Measurements from ENCODE around the gene GIPC1. TPM values are rescaled to one million over a fixed set of nuclear protein-coding genes. Genes with fewer than 3 reads are reported as not detected.
A peak's percentile ranks its signal among the peaks of the same experiment; 100 is the strongest.

Gene GIPC1
- total RNA-seq, 1 donor from 2014 or later = 39.9 TPM

- peaks cover 16% of the 10 kb centered on the region for H3K36me3 Mint-ChIP-seq (ENCODE audit: low read depth)
- H3K4me3 Mint-ChIP-seq = peak overlapping the region; percentile 87
- H3K27me3 Mint-ChIP-seq = no peaks in the 10 kb centered on the region
- peaks cover 19% of the 10 kb centered on the region for H3K4me1 Mint-ChIP-seq
- intact Hi-C loops (cut with micrococcal nuclease) = no loop called here
- DNase-seq = no peak
- H3K9me3 Mint-ChIP-seq = no peaks in the 10 kb centered on the region
- peak overlapping the region; percentile 20 for H3K27ac Mint-ChIP-seq
Measured at GRCh38 chr19:14494411-14494810, 1.5 kb downstream of the GIPC1 start.

- intact Hi-C loops (cut with micrococcal nuclease) = no loop called here
- Mint-ChIP-seq H3K4me3 (no peak overlapping the region), H3K4me1 (peaks cover 19% of the 10 kb centered on the region), H3K36me3 (ENCODE audit: low read depth) (peaks cover 21% of the 10 kb centered on the region), H3K9me3 (no peaks in the 10 kb centered on the region), H3K27me3 (no peaks in the 10 kb centered on the region), H3K27ac (no peak overlapping the region)
- DNase-seq = no peak
Measured at GRCh38 chr19:14492756-14493337, 3.1 kb downstream of the GIPC1 start.

- Mint-ChIP-seq H3K9me3 (no peaks in the 10 kb centered on the region), H3K36me3 (ENCODE audit: low read depth) (peaks cover 21% of the 10 kb centered on the region), H3K27me3 (no peaks in the 10 kb centered on the region), H3K4me3 (no peak overlapping the region), H3K27ac (no peak overlapping the region), H3K4me1 (peaks cover 6% of the 10 kb centered on the region)
- DNase-seq = no peak
- intact Hi-C loops (cut with micrococcal nuclease) = no loop called here
Measured at GRCh38 chr19:14487370-14488125, 8.4 kb downstream of the GIPC1 start.

- Mint-ChIP-seq H3K27ac (no peak overlapping the region), H3K4me3 (no peak overlapping the region), H3K36me3 (ENCODE audit: low read depth) (peaks cover 10% of the 10 kb centered on the region), H3K9me3 (no peaks in the 10 kb centered on the region), H3K4me1 (peaks cover 4% of the 10 kb centered on the region), H3K27me3 (no peaks in the 10 kb centered on the region)
- no peak for DNase-seq
- intact Hi-C loops (cut with micrococcal nuclease) = no loop called here
Measured at GRCh38 chr19:14482172-14482941, 13.6 kb downstream of the GIPC1 start.

GRCh38 chr19:14480700-14481079 is 15.2 kb downstream of the GIPC1 start:
- Mint-ChIP-seq H3K36me3 (ENCODE audit: low read depth) (peaks cover 6% of the 10 kb centered on the region), H3K27ac (no peak overlapping the region), H3K27me3 (no peaks in the 10 kb centered on the region), H3K9me3 (no peaks in the 10 kb centered on the region), H3K4me1 (peaks cover 10% of the 10 kb centered on the region), H3K4me3 (no peak overlapping the region)
- intact Hi-C loops (cut with micrococcal nuclease) = no loop called here
- no peak for DNase-seq

- peak; percentile 94 for DNase-seq
- Mint-ChIP-seq H3K27ac (no peak overlapping the region), H3K36me3 (ENCODE audit: low read depth) (peaks cover 6% of the 10 kb centered on the region), H3K4me1 (peaks cover 14% of the 10 kb centered on the region), H3K4me3 (no peak overlapping the region), H3K9me3 (no peaks in the 10 kb centered on the region), H3K27me3 (no peaks in the 10 kb centered on the region)
- intact Hi-C loops (cut with micrococcal nuclease) = loop anchor here (10.0 kb wide), 1 partner anchor 595 kb away; no protein-coding TSS in a partner anchor
Measured at GRCh38 chr19:14479975-14480699, 15.8 kb downstream of the GIPC1 start.

GRCh38 chr19:14479309-14479974 is 16.5 kb downstream of the GIPC1 start:
- Mint-ChIP-seq H3K4me3 (no peak overlapping the region), H3K4me1 (peaks cover 19% of the 10 kb centered on the region), H3K36me3 (ENCODE audit: low read depth) (peaks cover 8% of the 10 kb centered on the region), H3K27ac (no peak overlapping the region), H3K27me3 (peaks cover 5% of the 10 kb centered on the region), H3K9me3 (no peaks in the 10 kb centered on the region)
- DNase-seq = no peak
- intact Hi-C loops (cut with micrococcal nuclease) = loop anchor here (10.0 kb wide), 1 partner anchor 595 kb away; no protein-coding TSS in a partner anchor

GRCh38 chr19:14478113-14478545 is 17.8 kb downstream of the GIPC1 start:
- Mint-ChIP-seq H3K36me3 (ENCODE audit: low read depth) (peaks cover 8% of the 10 kb centered on the region), H3K4me3 (no peak overlapping the region), H3K27ac (no peak overlapping the region), H3K4me1 (peaks cover 20% of the 10 kb centered on the region), H3K27me3 (peaks cover 9% of the 10 kb centered on the region), H3K9me3 (no peaks in the 10 kb centered on the region)
- DNase-seq = no peak
- intact Hi-C loops (cut with micrococcal nuclease) = loop anchor here (10.0 kb wide), 1 partner anchor 593 kb away; no protein-coding TSS in a partner anchor

DNA sequence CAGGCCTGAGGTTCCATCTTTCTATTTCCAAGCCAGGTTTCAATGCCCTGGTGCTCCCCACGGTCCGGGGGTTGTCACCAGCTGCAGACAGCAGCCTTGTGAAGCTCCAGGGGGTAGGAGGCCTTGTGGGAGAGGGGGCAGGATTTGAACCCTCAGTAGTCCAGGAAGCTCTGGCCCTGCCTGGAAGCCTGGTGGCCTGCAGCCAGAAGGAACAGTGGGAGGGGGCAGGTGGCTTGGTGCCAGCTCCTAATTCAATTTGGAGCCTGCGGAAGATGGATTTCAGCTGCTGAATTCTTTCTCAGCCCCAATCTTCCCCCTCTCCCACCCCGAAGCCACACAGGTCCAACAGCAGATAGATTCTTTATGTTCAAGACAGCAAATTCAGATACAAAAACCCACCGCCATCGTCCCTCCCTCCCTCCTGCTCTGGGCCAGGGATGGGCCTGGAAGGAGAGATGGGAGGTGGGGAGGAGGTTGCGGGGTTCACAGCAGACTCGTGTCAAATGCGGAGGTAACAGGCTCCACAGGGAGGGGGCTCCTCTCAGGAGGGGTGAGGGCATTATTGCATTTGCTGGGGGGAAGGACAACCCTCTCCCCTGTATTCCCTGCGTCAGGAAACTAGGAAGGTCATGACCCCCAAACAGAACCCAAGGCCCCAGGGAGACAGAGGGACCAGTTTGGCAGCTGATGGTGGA is 18.4 kb downstream of the GIPC1 start:
- Mint-ChIP-seq H3K4me1 (peaks cover 23% of the 10 kb centered on the region), H3K9me3 (no peaks in the 10 kb centered on the region), H3K27me3 (peaks cover 15% of the 10 kb centered on the region), H3K36me3 (ENCODE audit: low read depth) (peaks cover 10% of the 10 kb centered on the region), H3K4me3 (no peak overlapping the region), H3K27ac (no peak overlapping the region)
- intact Hi-C loops (cut with micrococcal nuclease) = loop anchor here (10.0 kb wide), 1 partner anchor 593 kb away; no protein-coding TSS in a partner anchor
- DNase-seq = no peak

GRCh38 chr19:14476673-14477401 is 19.1 kb downstream of the GIPC1 start:
- intact Hi-C loops (cut with micrococcal nuclease) = loop anchor here (10.0 kb wide), 1 partner anchor 592 kb away; no protein-coding TSS in a partner anchor
- no peak for DNase-seq

DNA sequence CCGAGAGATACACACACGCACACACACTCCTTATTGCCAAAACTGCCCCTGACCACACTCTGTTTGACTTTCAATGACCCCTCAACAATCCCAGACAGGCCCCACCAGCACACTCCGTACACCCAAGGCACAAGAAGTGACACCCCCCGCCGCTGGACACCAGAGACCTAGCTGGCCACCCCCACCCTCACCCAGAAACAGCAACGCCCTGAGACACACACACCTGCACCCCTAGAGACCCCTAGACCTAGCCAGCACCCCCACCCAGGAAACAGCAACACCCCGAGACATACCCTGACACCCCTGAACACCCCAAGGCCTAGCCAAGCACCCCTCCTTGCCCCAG is 19.6 kb downstream of the GIPC1 start:
- H3K4me1 Mint-ChIP-seq = peaks cover 26% of the 10 kb centered on the region
- no peaks in the 10 kb centered on the region for H3K9me3 Mint-ChIP-seq
- peaks cover 16% of the 10 kb centered on the region for H3K27me3 Mint-ChIP-seq
- H3K27ac Mint-ChIP-seq = no peak overlapping the region
- no peak for DNase-seq
- H3K36me3 Mint-ChIP-seq (ENCODE audit: low read depth) = peaks cover 15% of the 10 kb centered on the region
- H3K4me3 Mint-ChIP-seq = no peak overlapping the region
- intact Hi-C loops (cut with micrococcal nuclease) = loop anchor here (10.0 kb wide), 1 partner anchor 591 kb away; no protein-coding TSS in a partner anchor

More at GRCh38 chr19:14476673-14477401, 19.1 kb downstream of the GIPC1 start:
- peaks cover 25% of the 10 kb centered on the region for H3K4me1 Mint-ChIP-seq
- peaks cover 16% of the 10 kb centered on the region for H3K27me3 Mint-ChIP-seq
- no peaks in the 10 kb centered on the region for H3K9me3 Mint-ChIP-seq
- no peak overlapping the region for H3K4me3 Mint-ChIP-seq
- no peak overlapping the region for H3K27ac Mint-ChIP-seq
- peaks cover 13% of the 10 kb centered on the region for H3K36me3 Mint-ChIP-seq (ENCODE audit: low read depth)

All from activated CD4-positive, alpha-beta T cell treated with anti-CD3 and anti-CD28 coated beads, Interleukin-2, amount 10 ng/mL, durations not matched to agents 24 days and 14 days (primary cell).